Ovary (tissue), 3 donors: Measurements from ENCODE around the gene GLB1L.

ENCODE experiments used
- POLR2A ChIP-seq: fragments of 450-650 bp; IDR thresholded peaks from one replicate; pipeline ENCODE4 v1.6.1; 2017; ENCODE audit warnings: antibody characterized with exemption, mild to moderate bottlenecking, moderate library complexity
- TF ChIP-seq, protein P1 (sequence below), 3 donors: fragments of 450-650 bp in 2 of 3; fragments of 200-600 bp in 1 of 3; IDR thresholded peaks; one replicate each; pipeline versions ENCODE4 v1.5.1 to v1.8.0; 2016 to 2022; ENCODE audit warnings: antibody characterized with exemption in 3 of 3, mild to moderate bottlenecking in 1 of 3
- donor health status: DM: no; HTN: no; CAD: no.

DNA sequence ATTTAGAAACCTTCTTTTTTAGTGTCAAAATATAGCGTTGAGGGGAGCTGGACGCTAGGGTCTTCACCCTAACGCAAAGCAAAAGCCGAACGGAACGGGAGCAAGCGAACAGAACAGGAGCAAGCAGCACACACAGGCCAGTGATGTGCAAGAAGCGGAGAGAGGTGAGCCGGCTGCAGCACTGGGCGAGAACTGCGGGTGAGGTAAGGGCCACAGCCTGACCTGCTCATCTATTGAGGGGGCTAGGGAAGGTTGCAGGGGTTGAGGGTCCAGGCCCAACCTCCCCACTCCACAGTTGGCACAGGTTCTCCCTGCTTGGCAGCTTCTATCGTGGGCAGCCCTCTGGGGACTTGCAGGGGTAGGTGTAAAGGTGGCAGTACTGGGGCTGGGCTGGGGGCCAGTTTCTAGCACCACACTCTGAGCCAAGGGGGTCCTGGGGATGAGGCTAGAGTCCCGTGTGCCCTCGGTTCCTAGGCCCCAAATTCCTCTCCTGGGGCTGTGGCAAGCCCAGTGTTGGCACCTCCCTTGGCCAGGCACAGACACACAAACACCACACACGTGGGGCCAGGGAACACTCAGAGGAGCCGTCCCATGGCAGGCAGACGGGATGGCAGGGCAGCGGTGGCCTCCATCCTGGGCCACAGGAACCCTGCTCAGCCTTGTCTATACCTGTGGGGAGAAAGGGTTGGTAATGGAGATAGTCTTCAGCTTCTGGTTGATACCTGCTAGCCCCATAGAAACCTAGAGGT is 25.3 kb downstream of the GLB1L start:
- TF ChIP-seq, protein P1, sequence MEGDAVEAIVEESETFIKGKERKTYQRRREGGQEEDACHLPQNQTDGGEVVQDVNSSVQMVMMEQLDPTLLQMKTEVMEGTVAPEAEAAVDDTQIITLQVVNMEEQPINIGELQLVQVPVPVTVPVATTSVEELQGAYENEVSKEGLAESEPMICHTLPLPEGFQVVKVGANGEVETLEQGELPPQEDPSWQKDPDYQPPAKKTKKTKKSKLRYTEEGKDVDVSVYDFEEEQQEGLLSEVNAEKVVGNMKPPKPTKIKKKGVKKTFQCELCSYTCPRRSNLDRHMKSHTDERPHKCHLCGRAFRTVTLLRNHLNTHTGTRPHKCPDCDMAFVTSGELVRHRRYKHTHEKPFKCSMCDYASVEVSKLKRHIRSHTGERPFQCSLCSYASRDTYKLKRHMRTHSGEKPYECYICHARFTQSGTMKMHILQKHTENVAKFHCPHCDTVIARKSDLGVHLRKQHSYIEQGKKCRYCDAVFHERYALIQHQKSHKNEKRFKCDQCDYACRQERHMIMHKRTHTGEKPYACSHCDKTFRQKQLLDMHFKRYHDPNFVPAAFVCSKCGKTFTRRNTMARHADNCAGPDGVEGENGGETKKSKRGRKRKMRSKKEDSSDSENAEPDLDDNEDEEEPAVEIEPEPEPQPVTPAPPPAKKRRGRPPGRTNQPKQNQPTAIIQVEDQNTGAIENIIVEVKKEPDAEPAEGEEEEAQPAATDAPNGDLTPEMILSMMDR (IDR thresholded peaks at IDR 0.05) = no peak
- TF ChIP-seq POLR2A = no peak
